NB4 (cell line): Measurements from ENCODE around the gene ACOT4.
"Not testable (repeated sequence)": the region's sequence is repeated elsewhere in the genome, so short reads cannot be mapped to it uniquely, and the experiment has no call there.

Experiments used
- DNase-seq: peaks from one replicate; pipeline ENCODE4 v3.0.0; 2010; ENCODE audit warnings: low read depth
- H3K4me3 ChIP-seq: one replicate; pipeline ENCODE4 v1.5.1; 2011; ENCODE audit warnings: mild to moderate bottlenecking, low read depth, low read length, moderate library complexity
- MYC ChIP-seq: IDR thresholded peaks from 2 replicates; pipeline ENCODE4 v1.6.1; 2011; ENCODE audit warnings: low read depth, low read length
- POLR2A ChIP-seq: IDR thresholded peaks from 2 replicates; pipeline ENCODE4 v1.6.1; 2011; ENCODE audit warnings: mild to moderate bottlenecking; ENCODE audit not compliant: insufficient read length; ENCODE audit errors: extremely low read depth
- TF ChIP-seq, protein P1 (sequence below): IDR thresholded peaks from 2 replicates; pipeline ENCODE4 v1.6.1; 2011; ENCODE audit warnings: low read depth, low read length
- TF ChIP-seq, protein P2 (sequence below): IDR thresholded peaks from one replicate; pipeline ENCODE4 v1.5.1; 2012; ENCODE audit warnings: low read depth, low read length

The ACOT4 gene

DNA sequence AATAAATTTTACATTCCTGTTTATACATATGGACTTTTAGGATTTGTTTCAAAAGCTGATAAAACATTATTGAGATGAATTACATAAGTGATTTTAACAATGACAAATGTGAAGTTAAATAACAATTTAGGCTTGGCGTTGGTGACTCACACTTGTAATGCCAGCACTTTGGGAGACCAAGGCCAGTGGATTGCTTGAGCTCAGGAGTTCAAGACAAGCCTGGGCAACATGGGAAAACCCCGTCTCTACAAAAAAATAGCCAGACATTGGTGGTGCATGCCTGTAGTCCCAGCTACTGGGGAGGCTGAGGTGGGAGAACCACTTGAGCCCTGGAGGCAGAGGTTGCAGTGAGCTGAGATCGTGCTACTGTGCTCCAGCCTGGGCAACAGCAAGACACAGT is 15.3 kb upstream of the ACOT4 start:
- no peak for DNase-seq
- TF ChIP-seq MYC (no peak), POLR2A (no peak)
- TF ChIP-seq, protein P1, sequence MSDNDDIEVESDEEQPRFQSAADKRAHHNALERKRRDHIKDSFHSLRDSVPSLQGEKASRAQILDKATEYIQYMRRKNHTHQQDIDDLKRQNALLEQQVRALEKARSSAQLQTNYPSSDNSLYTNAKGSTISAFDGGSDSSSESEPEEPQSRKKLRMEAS: no peak
- TF ChIP-seq, protein P2, sequence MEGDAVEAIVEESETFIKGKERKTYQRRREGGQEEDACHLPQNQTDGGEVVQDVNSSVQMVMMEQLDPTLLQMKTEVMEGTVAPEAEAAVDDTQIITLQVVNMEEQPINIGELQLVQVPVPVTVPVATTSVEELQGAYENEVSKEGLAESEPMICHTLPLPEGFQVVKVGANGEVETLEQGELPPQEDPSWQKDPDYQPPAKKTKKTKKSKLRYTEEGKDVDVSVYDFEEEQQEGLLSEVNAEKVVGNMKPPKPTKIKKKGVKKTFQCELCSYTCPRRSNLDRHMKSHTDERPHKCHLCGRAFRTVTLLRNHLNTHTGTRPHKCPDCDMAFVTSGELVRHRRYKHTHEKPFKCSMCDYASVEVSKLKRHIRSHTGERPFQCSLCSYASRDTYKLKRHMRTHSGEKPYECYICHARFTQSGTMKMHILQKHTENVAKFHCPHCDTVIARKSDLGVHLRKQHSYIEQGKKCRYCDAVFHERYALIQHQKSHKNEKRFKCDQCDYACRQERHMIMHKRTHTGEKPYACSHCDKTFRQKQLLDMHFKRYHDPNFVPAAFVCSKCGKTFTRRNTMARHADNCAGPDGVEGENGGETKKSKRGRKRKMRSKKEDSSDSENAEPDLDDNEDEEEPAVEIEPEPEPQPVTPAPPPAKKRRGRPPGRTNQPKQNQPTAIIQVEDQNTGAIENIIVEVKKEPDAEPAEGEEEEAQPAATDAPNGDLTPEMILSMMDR: no peak
- no peak overlapping the region for H3K4me3 ChIP-seq

DNA sequence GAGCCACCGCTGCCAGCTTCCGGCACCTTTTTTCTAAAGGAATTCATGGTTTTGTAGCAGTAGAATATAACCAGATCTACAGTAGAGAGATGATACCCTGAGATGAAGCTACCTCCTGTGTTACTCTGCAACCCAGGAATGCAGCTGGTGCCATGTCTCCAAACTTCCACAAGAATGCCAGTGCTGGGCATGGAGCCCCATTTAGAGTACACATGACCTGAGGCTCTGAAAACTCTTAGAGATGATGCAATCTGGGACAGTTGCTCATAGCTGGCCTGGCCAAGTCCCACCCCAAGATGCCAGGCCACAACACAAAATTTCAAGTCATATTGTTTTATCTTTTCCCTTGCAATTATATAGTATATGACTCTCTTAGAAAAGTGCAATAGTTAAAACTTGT is 14.5 kb upstream of the ACOT4 start:
- not testable (repeated sequence) for DNase-seq, H3K4me3 ChIP-seq

- not testable (repeated sequence) for DNase-seq, H3K4me3 ChIP-seq
Measured at GRCh38 chr14:73582102-73582979, 9.3 kb upstream of the ACOT4 start.

GRCh38 chr14:73588695-73589094 is 3.0 kb upstream of the ACOT4 start:
- TF ChIP-seq, protein P1: no peak
- no peak for TF ChIP-seq POLR2A
- TF ChIP-seq, protein P2: no peak
- TF ChIP-seq MYC: no peak
- DNase-seq: no peak

GRCh38 chr14:73589116-73589515 is 2.6 kb upstream of the ACOT4 start:
- H3K4me3 ChIP-seq: no peak overlapping the region
- no peak for DNase-seq
- TF ChIP-seq, protein P2: no peak
- TF ChIP-seq MYC (no peak), POLR2A (no peak)
- TF ChIP-seq, protein P1: no peak

More at GRCh38 chr14:73588695-73589094, 3.0 kb upstream of the ACOT4 start:
- H3K4me3 ChIP-seq: no peak overlapping the region

DNA sequence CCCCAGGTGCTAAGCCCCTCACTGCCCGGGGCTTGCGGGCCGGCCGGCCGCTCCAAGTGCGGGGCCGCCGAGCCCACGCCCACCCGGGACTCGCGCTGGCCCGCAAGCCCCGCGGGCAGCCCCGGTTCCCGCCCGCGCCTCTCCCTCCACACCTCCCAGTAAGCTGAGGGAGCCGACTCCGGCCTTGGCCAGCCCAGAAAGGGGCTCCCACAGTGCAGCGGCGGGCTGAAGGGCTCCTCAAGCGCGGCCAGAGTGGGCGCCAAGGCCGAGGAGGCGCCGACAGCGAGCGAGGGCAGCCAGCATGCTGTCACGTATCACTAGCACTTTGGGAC is 1.0 kb upstream of the ACOT4 start:
- not testable (repeated sequence) for DNase-seq, H3K4me3 ChIP-seq

- H3K4me3 ChIP-seq: no peak overlapping the region
- no peak for DNase-seq
- TF ChIP-seq, protein P1: no peak
- no peak for TF ChIP-seq MYC
- TF ChIP-seq, protein P2: no peak
- no peak for TF ChIP-seq POLR2A
Measured at GRCh38 chr14:73594491-73594890, 2.8 kb downstream of the ACOT4 start.
